Adrenal gland (tissue), 12 donors: ENCODE data around the gene ARAP3. TPM values are rescaled to one million over a fixed set of nuclear protein-coding genes. Genes with fewer than 3 reads are reported as not detected.

Source experiments
- DNase-seq, 7 donors: peaks; one replicate each; pipeline ENCODE4 v3.0.0-alpha.2; 2019 to 2020
- H3K27ac ChIP-seq, 5 donors: fragments of 200-600 bp; sonication (generic) in 4 of 5; 1 replicate in 3 of 5; 2 replicates in 2 of 5; pipeline versions ENCODE4 v1.5.1 to v1.8.0; 2016 to 2020; ENCODE audit warnings: mild to moderate bottlenecking in 1 of 5
- H3K27me3 ChIP-seq: fragments of 200-600 bp; 2 replicates; pipeline ENCODE4 v1.8.0; 2021
- H3K36me3 ChIP-seq, 2 donors: fragments of 200-600 bp; replicated peaks in 1 of 2; 1 replicate in 1 of 2; 2 replicates in 1 of 2; pipeline versions ENCODE4 v1.5.1 to v1.8.0; 2018 to 2022
- H3K4me1 ChIP-seq, 2 donors: fragments of 200-600 bp; replicated peaks in 1 of 2; 1 replicate in 1 of 2; 2 replicates in 1 of 2; pipeline versions ENCODE4 v1.5.1 to v1.8.0; 2018 to 2021
- H3K4me3 ChIP-seq, 4 donors: fragments of 200-600 bp; sonication (generic) in 3 of 4; one replicate each; pipeline ENCODE4 v1.5.1; 2016 to 2018
- H3K9me3 ChIP-seq, 3 donors: fragments of 200-600 bp; sonication (generic) in 1 of 3; replicated peaks in 1 of 3; 1 replicate in 2 of 3; 2 replicates in 1 of 3; pipeline versions ENCODE4 v1.5.1 to v1.8.0; 2016 to 2021
- CTCF ChIP-seq, 6 experiments: fragments of 450-650 bp in 4 of 6; fragments of 200-600 bp in 2 of 6; sonication (generic) in 1 of 6; IDR thresholded peaks; 1 replicate in 5 of 6; 2 replicates in 1 of 6; pipeline versions ENCODE4 v1.5.1 to v1.8.0; 2016 to 2021; ENCODE audit warnings: antibody characterized with exemption in 6 of 6, mild to moderate bottlenecking in 2 of 6, moderate library complexity in 1 of 6
- POLR2A ChIP-seq, 2 donors: fragments of 450-650 bp; IDR thresholded peaks; one replicate each; pipeline ENCODE4 v1.6.1; 2017; ENCODE audit warnings: antibody characterized with exemption in 2 of 2, mild to moderate bottlenecking in 2 of 2, moderate library complexity in 1 of 2
- WGBS, 4 donors: extraction: QIAGEN DNeasy Blood & Tissue Kit in 2 of 4; methylation state at CpG; one replicate each; pipeline versions ENCODE4 v1.1.5 to v1.1.7; 2013 to 2017; 5-methylcytosine and 5-hydroxymethylcytosine counted together
- intact Hi-C, 2 donors: fragments of 100-400 bp; cut with DNase I; formaldehyde crosslinking; loops; one replicate each; pipeline versions ENCODE4 v1.14.1 to v1.15.0; 2022 to 2023
- polyA plus RNA-seq, 3 donors: library from polyadenylated mRNA; stranded (reverse); fragments of 200-250 nt in 2 of 3; fragments of 350-450 nt in 1 of 3; fragmentation: Illumina TruSeq in 1 of 3; extraction: RNeasy Lipid Tissue Mini Kit (QIAGEN cat#74804) in 1 of 3; gene quantifications; one replicate each; pipeline ENCODE4 v1.2.3, GENCODE V29; 2013 to 2014
- total RNA-seq, 9 donors: library from RNA; depleted of rRNA in 4 of 9; stranded (reverse); fragments of >200 nt in 4 of 9; fragments of 120-200 nt in 1 of 9; fragmentation: NEBNext Ultra II Directional in 1 of 9; extraction: Animal tissue kit (Norgen Biotek cat#: 25700) in 1 of 9; gene quantifications; one replicate each; pipeline versions ENCODE4 v1.1.0 to v1.2.4, GENCODE V29; 2013 to 2023
- donor health status: healthy with polysubstance abuse.
- donor health status: Bipolar disorder and iron deficiency.
- donor health status: DM: yes; HTN: yes; CAD: no.
- donor health status: DM: no; HTN: no; CAD: no.
- donor health status: DM: no; HTN: no; CAD: no.
- donor health status: DM: yes; HTN: yes; CAD: no.

Gene ARAP3
- total and polyA plus RNA-seq, 12 donors = 3.0 to 38.6 (median 10.7) TPM

GRCh38 chr5:141655020-141655419, 27.0 kb downstream of the ARAP3 start:
- WGBS, 4 donors = 82 to 91% (median 86%) methylated on average over 7 of the region's 7 CpGs
- no peak for DNase-seq
- no peak overlapping the region for H3K4me3 ChIP-seq
- peaks cover 0 to 7% of the 10 kb centered on the region in 2 donors for H3K36me3 ChIP-seq
- H3K27ac ChIP-seq = no peak overlapping the region
- no peak for TF ChIP-seq POLR2A (IDR thresholded peaks at IDR 0.05)
- TF ChIP-seq CTCF (IDR thresholded peaks at IDR 0.05) = no peak
- H3K4me1 ChIP-seq = peaks cover 0 to 4% of the 10 kb centered on the region in 2 donors
- H3K9me3 ChIP-seq = no peaks in the 10 kb centered on the region
- intact Hi-C loops = no loop called here
- H3K27me3 ChIP-seq = no peaks in the 10 kb centered on the region

GRCh38 chr5:141654298-141654697, 27.7 kb downstream of the ARAP3 start:
- DNase-seq = no peak
- H3K27me3 ChIP-seq = no peaks in the 10 kb centered on the region
- H3K9me3 ChIP-seq = no peaks in the 10 kb centered on the region
- TF ChIP-seq CTCF (IDR thresholded peaks at IDR 0.05) = no peak
- TF ChIP-seq POLR2A (IDR thresholded peaks at IDR 0.05) = no peak
- intact Hi-C loops = no loop called here
- H3K36me3 ChIP-seq = peaks cover 0 to 7% of the 10 kb centered on the region in 2 donors
- H3K4me3 ChIP-seq = no peak overlapping the region
- 67 to 80% (median 72%) methylated on average over 1 to 2 of the region's 2 CpGs for WGBS, 4 donors
- H3K4me1 ChIP-seq = peaks cover 0 to 4% of the 10 kb centered on the region in 2 donors
- no peak overlapping the region for H3K27ac ChIP-seq

- H3K27ac ChIP-seq = peak overlapping the region in 2 of 5 donors; percentile 17 to 62
- DNase-seq = no peak
- H3K9me3 ChIP-seq = no peaks in the 10 kb centered on the region
- TF ChIP-seq CTCF (IDR thresholded peaks at IDR 0.05) = no peak
- no peak for TF ChIP-seq POLR2A (IDR thresholded peaks at IDR 0.05)
- peak overlapping the region in 2 of 4 donors; percentile 24 to 66 for H3K4me3 ChIP-seq
- H3K27me3 ChIP-seq = no peaks in the 10 kb centered on the region
- 56 to 66% (median 61%) methylated on average over 9 of the region's 9 CpGs for WGBS, 4 donors
- intact Hi-C loops = no loop called here
- no peaks in the 10 kb centered on the region for H3K36me3 ChIP-seq
- peaks cover 0 to 4% of the 10 kb centered on the region in 2 donors for H3K4me1 ChIP-seq
These were observed 30.3 kb downstream of the ARAP3 start for GRCh38 chr5:141651728-141652105.

GRCh38 chr5:141650851-141651727, 30.9 kb downstream of the ARAP3 start, which contains the start of gene FCHSD1:
FCHSD1 (minus strand) TSS chr5:141651418; CDS start chr5:141651368, 50 bp downstream.
- no peaks in the 10 kb centered on the region for H3K27me3 ChIP-seq
- peak; percentile 87 to 94 (median 91) for DNase-seq
- TF ChIP-seq POLR2A (IDR thresholded peaks at IDR 0.05) = peak in 1 of 2 donors; percentile 43
- TF ChIP-seq CTCF (IDR thresholded peaks at IDR 0.05) = no peak
- WGBS, 4 donors = 1 to 11% (median 3%) methylated on average over 24 to 50 of the region's 50 CpGs
- H3K36me3 ChIP-seq = peaks cover 0 to 4% of the 10 kb centered on the region in 2 donors
- H3K4me3 ChIP-seq = peak within 1 kb of the TSS in 3 of 4 donors; percentile 22 to 66 (median 24)
- H3K27ac ChIP-seq = peak within 1 kb of the TSS in 2 of 5 donors; percentile 17 to 62
- no peaks in the 10 kb centered on the region for H3K9me3 ChIP-seq
- peaks cover 0 to 4% of the 10 kb centered on the region in 2 donors for H3K4me1 ChIP-seq
- intact Hi-C loops = no loop called here
